ENCODE data around the gene PHLPP2.
A peak's percentile ranks its signal among the peaks of the same experiment; 100 is the strongest.

Gene PHLPP2

GRCh38 chr16:71724320-71724751, at the start of gene PHLPP2:
Gene PHLPP2 (minus strand): TSS chr16:71724701. CDS start chr16:71714795, 9,906 bp downstream.
- DNase-seq (ENCODE audit: low spot score): no peak

GRCh38 chr16:71771571-71771970, 47.1 kb upstream of the PHLPP2 start:
- DNase-seq (ENCODE audit: low spot score): no peak

GRCh38 chr16:71769222-71769621, 44.7 kb upstream of the PHLPP2 start:
- DNase-seq (ENCODE audit: low spot score): no peak

GRCh38 chr16:71767060-71767900, 42.8 kb upstream of the PHLPP2 start:
- no peak for DNase-seq (ENCODE audit: low spot score)

GRCh38 chr16:71762186-71762585, 37.7 kb upstream of the PHLPP2 start:
- DNase-seq (ENCODE audit: low spot score): no peak

DNA sequence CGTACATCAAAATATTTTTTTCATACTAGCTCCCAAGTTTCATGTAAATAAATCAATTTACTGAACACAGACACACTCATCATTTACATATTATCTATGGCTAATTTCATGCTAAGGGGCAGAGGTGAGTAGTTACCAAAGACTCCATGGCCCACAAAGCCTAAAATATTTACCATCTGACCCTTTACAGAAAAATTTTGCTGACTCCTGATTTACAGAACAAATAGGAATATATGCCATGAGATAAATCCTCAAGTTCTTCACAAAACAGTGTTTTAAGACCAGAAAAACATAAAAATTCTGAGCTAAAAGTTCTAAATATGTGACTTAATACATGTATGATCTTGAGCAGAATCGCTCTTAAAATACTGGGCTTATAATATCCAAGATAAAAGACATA, 36.6 kb upstream of the PHLPP2 start:
- no peak for DNase-seq (ENCODE audit: low spot score)

DNA sequence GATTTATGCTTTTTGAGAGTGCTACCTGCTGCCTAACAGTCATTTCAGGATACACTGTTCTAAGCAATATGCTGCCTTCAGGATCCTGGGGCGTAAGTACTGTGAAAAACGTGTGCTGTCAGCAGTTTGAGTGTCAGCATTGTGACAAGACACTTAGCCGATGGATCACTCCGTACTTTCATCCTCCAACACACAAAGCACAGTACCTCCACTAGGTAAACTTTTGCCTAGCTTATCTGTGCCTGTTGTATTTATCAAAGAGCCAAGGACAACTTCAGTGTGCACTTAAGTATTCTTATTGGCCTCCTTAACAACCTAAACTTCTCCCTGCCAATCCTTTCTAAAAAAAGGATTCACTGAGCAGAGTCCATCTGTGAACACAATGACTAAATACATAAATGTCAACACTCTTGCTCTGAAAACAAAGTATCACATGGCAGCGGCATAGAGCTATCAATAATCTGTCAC, 33.8 kb upstream of the PHLPP2 start:
- no peak for DNase-seq (ENCODE audit: low spot score)

DNA sequence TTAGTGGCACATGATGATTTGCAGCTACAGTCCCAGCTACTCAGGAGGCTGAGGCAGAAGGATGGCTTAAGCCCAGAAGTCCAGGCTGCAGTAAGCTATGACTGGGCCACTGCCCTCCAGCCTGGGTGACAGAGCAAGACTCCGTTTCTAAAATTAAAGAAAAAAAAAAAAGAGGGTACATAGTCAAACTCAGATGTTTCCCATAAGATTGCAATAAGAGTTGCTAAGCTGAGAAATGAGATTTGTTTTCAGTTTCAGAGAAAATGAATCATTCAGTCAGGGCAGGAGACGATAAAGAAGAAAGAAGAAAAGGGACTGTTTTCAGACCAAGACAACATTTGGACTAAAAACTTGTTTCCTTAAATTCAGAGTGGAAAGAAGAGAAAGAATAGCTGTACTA, 30.2 kb upstream of the PHLPP2 start:
- no peak for DNase-seq (ENCODE audit: low spot score)

DNA sequence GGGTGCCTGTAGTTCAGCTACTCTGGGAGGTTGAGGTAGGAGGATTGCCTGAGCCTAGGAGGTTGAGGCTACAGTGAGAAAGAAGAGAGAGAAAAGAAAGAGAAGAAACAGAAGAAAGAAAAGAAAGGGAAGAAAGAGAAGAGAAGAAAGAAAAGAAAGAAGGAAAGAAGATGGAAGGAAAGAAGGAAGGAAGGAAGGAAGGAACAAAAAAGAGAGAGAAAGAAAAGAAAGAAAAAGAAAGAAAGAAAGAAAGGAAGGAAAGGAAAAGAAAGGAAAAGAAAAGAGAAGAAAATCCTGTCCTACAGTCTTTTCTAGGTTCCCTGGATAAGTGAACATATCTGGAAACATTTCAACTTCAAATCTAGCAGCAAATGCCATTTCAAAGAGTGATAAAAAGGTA, 29.6 kb upstream of the PHLPP2 start:
- DNase-seq (ENCODE audit: low spot score): no peak

GRCh38 chr16:71748226-71748625, 23.7 kb upstream of the PHLPP2 start:
- no peak for DNase-seq (ENCODE audit: low spot score)

DNA sequence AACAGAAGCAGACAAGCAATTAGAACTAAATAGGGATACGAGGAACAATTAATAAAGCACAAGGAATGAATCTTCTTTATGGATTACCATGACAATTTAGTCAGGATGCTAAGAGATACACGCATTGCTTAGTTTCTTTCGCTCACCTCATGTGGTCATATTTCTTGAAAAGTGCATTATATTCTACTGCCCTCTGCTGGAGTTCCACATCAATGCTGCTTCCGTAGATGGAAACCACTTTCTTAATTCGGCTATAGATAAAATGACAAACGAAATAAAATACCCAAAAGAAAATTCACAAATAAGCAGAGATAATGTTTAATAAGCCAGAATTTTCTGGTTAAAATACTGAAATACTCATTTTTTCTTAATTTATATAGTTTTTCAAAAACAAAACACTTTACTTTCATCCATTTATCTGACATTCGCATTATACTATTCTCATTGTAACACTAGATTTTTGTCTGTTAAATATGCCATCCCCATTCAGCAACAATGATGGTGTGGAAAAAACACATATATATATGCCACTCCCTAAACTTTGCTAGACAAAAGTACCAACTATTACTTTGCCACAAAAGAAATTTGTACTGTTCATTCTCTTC, 22.0 kb upstream of the PHLPP2 start:
- no peak for DNase-seq (ENCODE audit: low spot score)

- DNase-seq (ENCODE audit: low spot score): no peak
Measured at GRCh38 chr16:71738855-71739254, 14.4 kb upstream of the PHLPP2 start.

GRCh38 chr16:71737501-71737900, 13.0 kb upstream of the PHLPP2 start:
- DNase-seq (ENCODE audit: low spot score): no peak

DNA sequence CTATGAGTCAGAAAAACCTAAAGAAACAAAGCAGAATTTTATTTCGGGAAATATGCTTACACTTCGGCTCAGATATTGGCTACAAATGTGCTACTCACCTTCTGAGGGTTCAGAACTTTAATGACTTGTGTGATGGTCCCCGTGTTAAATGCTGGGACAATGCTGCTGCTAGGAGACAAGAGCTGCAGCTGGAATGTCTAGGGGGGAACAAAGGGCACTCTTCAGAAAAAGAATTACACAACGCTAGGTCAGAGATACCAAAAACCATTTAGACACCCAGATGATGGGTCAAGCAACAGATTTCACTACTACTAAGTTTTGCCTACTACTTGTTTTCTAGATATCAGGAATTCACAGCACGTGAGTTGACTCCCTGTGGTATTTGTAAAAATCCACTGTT, 10.0 kb upstream of the PHLPP2 start:
- no peak for DNase-seq (ENCODE audit: low spot score)

GRCh38 chr16:71732587-71732986, 8.1 kb upstream of the PHLPP2 start:
- DNase-seq (ENCODE audit: low spot score): no peak

GRCh38 chr16:71727551-71728324, 3.2 kb upstream of the PHLPP2 start:
- no peak for DNase-seq (ENCODE audit: low spot score)

GRCh38 chr16:71726476-71727315, 2.2 kb upstream of the PHLPP2 start:
- DNase-seq (ENCODE audit: low spot score): no peak

- DNase-seq (ENCODE audit: low spot score): peak; percentile 86
Measured at GRCh38 chr16:71723537-71724319, 773 bp downstream of the PHLPP2 start.

DNA sequence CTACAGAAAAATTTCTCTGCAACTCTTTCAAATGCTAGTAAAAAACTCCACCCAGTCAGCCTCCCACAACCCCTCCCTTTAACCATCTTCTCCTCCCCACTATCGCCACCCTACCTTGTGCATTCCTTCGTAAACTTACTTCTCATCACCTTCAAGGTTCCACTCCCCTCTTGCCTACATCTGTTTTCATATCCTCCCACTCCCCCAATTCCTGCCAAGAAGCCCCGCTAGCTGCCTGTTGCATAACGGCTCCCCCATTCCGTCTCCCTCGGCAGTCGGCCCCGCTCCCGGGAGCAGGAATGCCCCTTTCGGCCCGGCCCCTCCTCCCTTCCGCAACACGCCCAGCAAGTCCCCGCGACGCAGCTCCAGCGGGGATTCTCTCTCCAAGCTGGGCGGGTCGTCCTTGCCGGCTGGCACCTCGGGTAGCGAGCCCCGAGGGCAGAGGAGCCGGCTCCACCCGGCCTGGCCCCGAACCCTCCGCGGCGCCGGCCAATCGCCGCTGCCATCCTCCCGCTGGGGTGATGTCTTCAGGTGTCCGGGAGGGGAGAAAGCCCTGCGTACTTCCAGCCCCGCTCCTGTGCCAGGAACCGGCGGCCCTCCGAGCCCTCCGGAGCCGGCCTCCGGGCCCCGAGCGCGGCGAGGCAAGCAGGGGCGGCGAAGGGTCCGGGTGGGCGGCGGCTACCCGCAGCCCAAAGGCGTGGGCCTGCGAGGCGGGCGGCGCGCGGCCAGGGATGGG, 1.5 kb downstream of the PHLPP2 start:
- DNase-seq (ENCODE audit: low spot score): peak; percentile 78

- DNase-seq (ENCODE audit: low spot score): no peak
Measured at GRCh38 chr16:71721066-71721740, 3.3 kb downstream of the PHLPP2 start.
